Germinal center (tissue), 1 donor: Measurements from ENCODE around the gene CKAP2L.
A peak's percentile ranks its signal among the peaks of the same experiment; 100 is the strongest.

Experiments used
- DNase-seq: peaks from one replicate; pipeline ENCODE4 v3.0.0; 2012; ENCODE audit warnings: mixed read lengths, low spot score

The CKAP2L gene

GRCh38 chr2:112791693-112792230, 27.4 kb upstream of the CKAP2L start:
- no peak for DNase-seq

GRCh38 chr2:112791019-112791418, 26.6 kb upstream of the CKAP2L start:
- no peak for DNase-seq

- DNase-seq: no peak
Observed at GRCh38 chr2:112790305-112790704, 25.9 kb upstream of the CKAP2L start.

- no peak for DNase-seq
Observed at GRCh38 chr2:112789186-112789585, 24.8 kb upstream of the CKAP2L start.

GRCh38 chr2:112788653-112789052, 24.2 kb upstream of the CKAP2L start:
- no peak for DNase-seq

- no peak for DNase-seq
Observed at GRCh38 chr2:112787729-112788393, 23.5 kb upstream of the CKAP2L start.

- no peak for DNase-seq
Observed at GRCh38 chr2:112787294-112787693, 22.9 kb upstream of the CKAP2L start.

- DNase-seq: no peak
Observed at GRCh38 chr2:112784199-112785189, 20.1 kb upstream of the CKAP2L start, which contains the start of gene IL1A. Gene IL1A (minus strand): TSS chr2:112784493. CDS start chr2:112783770, 723 bp downstream.

- no peak for DNase-seq
Observed at GRCh38 chr2:112783187-112783714, 18.8 kb upstream of the CKAP2L start.

GRCh38 chr2:112782234-112782799, 17.9 kb upstream of the CKAP2L start:
- peak; percentile 30 for DNase-seq

- DNase-seq: no peak
Observed at GRCh38 chr2:112779598-112779997, 15.2 kb upstream of the CKAP2L start.

- DNase-seq: no peak
Observed at GRCh38 chr2:112777036-112777435, 12.6 kb upstream of the CKAP2L start.

- DNase-seq: no peak
Observed at GRCh38 chr2:112776113-112776512, 11.7 kb upstream of the CKAP2L start.

GRCh38 chr2:112774536-112775285, 10.3 kb upstream of the CKAP2L start:
- DNase-seq: no peak

GRCh38 chr2:112773556-112773955, 9.1 kb upstream of the CKAP2L start:
- no peak for DNase-seq

- DNase-seq: no peak
Observed at GRCh38 chr2:112772911-112773475, 8.6 kb upstream of the CKAP2L start.

- DNase-seq: no peak
Observed at GRCh38 chr2:112772322-112772721, 7.9 kb upstream of the CKAP2L start.

- no peak for DNase-seq
Observed at GRCh38 chr2:112768432-112768831, 4.0 kb upstream of the CKAP2L start.

GRCh38 chr2:112767693-112768330, 3.4 kb upstream of the CKAP2L start:
- no peak for DNase-seq

- no peak for DNase-seq
Observed at GRCh38 chr2:112765251-112765650, 842 bp upstream of the CKAP2L start.

GRCh38 chr2:112762276-112762675, 2.1 kb downstream of the CKAP2L start:
- no peak for DNase-seq
